IMR-90 (cell line): ENCODE results near the gene MILR1.

ENCODE experiments used
- BHLHE40 ChIP-seq: fragments of 150-350 bp; IDR thresholded peaks from 2 replicates; pipeline ENCODE4 v1.6.1; 2016; ENCODE audit warnings: mild to moderate bottlenecking, low read depth, low read length
- POLR2A ChIP-seq: IDR thresholded peaks from 2 replicates; pipeline ENCODE4 v1.6.1; 2012; ENCODE audit warnings: mild to moderate bottlenecking, low read depth, low read length
- RAD21 ChIP-seq: IDR thresholded peaks from 2 replicates; pipeline ENCODE4 v1.6.1; 2012; ENCODE audit warnings: low read length, improper control_type of control experiment
- TF ChIP-seq, protein P1 (sequence below): conservative IDR thresholded peaks from 2 replicates; pipeline ENCODE4 v1.5.1; 2012; ENCODE audit warnings: mild to moderate bottlenecking, low read depth, low read length, improper control_type of control experiment

DNA sequence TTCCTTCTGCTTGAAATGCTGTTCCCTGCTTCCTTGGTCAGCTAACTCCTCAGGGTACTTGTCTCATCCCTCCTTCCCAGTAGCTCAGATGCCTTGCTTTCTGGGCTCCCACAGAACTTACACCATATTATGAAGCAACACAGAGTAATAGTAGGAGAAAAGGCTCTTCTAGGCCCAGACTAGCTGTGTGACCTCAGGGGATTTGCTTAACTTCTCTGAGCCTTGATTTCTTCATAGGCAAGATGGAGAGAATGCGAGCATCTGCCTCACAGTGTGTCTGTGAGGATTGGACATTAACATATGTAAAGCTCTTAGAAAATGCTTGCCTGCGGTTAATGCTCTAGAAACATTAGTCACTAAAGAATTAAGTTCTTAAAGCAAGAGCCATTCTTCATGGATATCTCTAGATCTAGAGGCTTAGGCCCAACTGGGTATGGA is 36.0 kb upstream of the MILR1 start:
- TF ChIP-seq RAD21, result no peak
- TF ChIP-seq BHLHE40, result no peak
- no peak for TF ChIP-seq POLR2A
- TF ChIP-seq, protein P1, sequence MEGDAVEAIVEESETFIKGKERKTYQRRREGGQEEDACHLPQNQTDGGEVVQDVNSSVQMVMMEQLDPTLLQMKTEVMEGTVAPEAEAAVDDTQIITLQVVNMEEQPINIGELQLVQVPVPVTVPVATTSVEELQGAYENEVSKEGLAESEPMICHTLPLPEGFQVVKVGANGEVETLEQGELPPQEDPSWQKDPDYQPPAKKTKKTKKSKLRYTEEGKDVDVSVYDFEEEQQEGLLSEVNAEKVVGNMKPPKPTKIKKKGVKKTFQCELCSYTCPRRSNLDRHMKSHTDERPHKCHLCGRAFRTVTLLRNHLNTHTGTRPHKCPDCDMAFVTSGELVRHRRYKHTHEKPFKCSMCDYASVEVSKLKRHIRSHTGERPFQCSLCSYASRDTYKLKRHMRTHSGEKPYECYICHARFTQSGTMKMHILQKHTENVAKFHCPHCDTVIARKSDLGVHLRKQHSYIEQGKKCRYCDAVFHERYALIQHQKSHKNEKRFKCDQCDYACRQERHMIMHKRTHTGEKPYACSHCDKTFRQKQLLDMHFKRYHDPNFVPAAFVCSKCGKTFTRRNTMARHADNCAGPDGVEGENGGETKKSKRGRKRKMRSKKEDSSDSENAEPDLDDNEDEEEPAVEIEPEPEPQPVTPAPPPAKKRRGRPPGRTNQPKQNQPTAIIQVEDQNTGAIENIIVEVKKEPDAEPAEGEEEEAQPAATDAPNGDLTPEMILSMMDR, result no peak
